SK-N-SH (cell line): ENCODE measurements around the gene BCAR3. TPM values are rescaled to one million over a fixed set of nuclear protein-coding genes. Genes with fewer than 3 reads are reported as not detected.

Experiments
- CTCF ChIA-PET: fragments of 300-600, 350-600 bp; formaldehyde crosslinking; extraction: SDS; loops from one replicate; lab custom pipeline; 2021; lab: Yijun Ruan, JAX
- POLR2A ChIA-PET: fragments of 350-600 bp; sonication (Branson Sonifier 250); formaldehyde crosslinking; extraction: SDS; loops from one replicate; lab custom pipeline; 2020; ENCODE audit warnings: antibody characterized with exemption, inconsistent platforms; lab: Yijun Ruan, JAX
- DNase-seq: peaks from one replicate; pipeline ENCODE4 v3.0.0; 2012
- H2AFZ ChIP-seq: fragments of 200-600 bp; sonication (generic); 2 replicates; pipeline ENCODE4 v1.8.1; 2016; ENCODE audit warnings: antibody characterized with exemption, mild to moderate bottlenecking, low read depth
- H3F3A ChIP-seq: fragments of 200-600 bp; sonication (generic); replicated peaks from 2 replicates; pipeline ENCODE3; 2016; ENCODE audit warnings: antibody characterized with exemption, mild to moderate bottlenecking; ENCODE audit not compliant: insufficient read depth
- H3K27ac ChIP-seq, 2 experiments: fragments of 200-500 bp in 1 of 2; fragments of 200-600 bp in 1 of 2; sonication (Bioruptor generic) in 1 of 2; sonication (generic), shearing (Covaris generic) in 1 of 2; 2 replicates each; pipeline versions ENCODE4 v1.5.1 to v1.6.1; 2014 to 2016; ENCODE audit warnings: low read depth in 2 of 2, inconsistent platforms in 1 of 2, low read length in 1 of 2, mild to moderate bottlenecking in 1 of 2, mixed read lengths in 1 of 2
- H3K27me3 ChIP-seq: fragments of 200-600 bp; sonication (generic), shearing (Covaris generic); 2 replicates; pipeline ENCODE4 v1.6.1; 2016; ENCODE audit warnings: mixed run types; ENCODE audit not compliant: insufficient read depth
- H3K36me3 ChIP-seq, 2 experiments: fragments of 200-500 bp in 1 of 2; fragments of 200-600 bp in 1 of 2; sonication (Bioruptor generic) in 1 of 2; sonication (generic) in 1 of 2; replicated peaks in 1 of 2; 2 replicates each; pipeline versions ENCODE3 to v1.5.1; 2014 to 2016; ENCODE audit warnings: low read length in 1 of 2, mild to moderate bottlenecking in 1 of 2; ENCODE audit not compliant: insufficient read depth in 2 of 2, control insufficient read depth in 1 of 2
- H3K4me1 ChIP-seq, 2 experiments: fragments of 200-500 bp in 1 of 2; fragments of 200-600 bp in 1 of 2; sonication (Bioruptor generic) in 1 of 2; sonication (generic), shearing (Covaris generic) in 1 of 2; 2 replicates each; pipeline versions ENCODE4 v1.5.1 to v1.6.1; 2014 to 2016; ENCODE audit warnings: low read depth in 1 of 2, low read length in 1 of 2, mixed run types in 1 of 2; ENCODE audit not compliant: insufficient read depth in 2 of 2, control insufficient read depth in 1 of 2
- H3K4me2 ChIP-seq: fragments of 200-600 bp; sonication (generic), shearing (Covaris generic); 2 replicates; pipeline ENCODE4 v1.6.1; 2017; ENCODE audit warnings: mixed run types
- H3K4me3 ChIP-seq, 2 experiments: fragments of 200-500 bp in 1 of 2; fragments of 200-600 bp in 1 of 2; sonication (Bioruptor generic) in 1 of 2; sonication (generic), shearing (Covaris generic) in 1 of 2; 2 replicates each; pipeline versions ENCODE4 v1.5.1 to v1.8.1; 2014 to 2016; ENCODE audit warnings: low read depth in 2 of 2, inconsistent platforms in 1 of 2, low read length in 1 of 2, mild to moderate bottlenecking in 1 of 2, mixed read lengths in 1 of 2, moderate library complexity in 1 of 2
- H3K79me2 ChIP-seq: fragments of 200-600 bp; sonication (generic); 2 replicates; pipeline ENCODE4 v1.8.1; 2017; ENCODE audit warnings: mild to moderate bottlenecking; ENCODE audit not compliant: insufficient read depth
- H3K9ac ChIP-seq: fragments of 200-600 bp; sonication (generic); 2 replicates; pipeline ENCODE4 v1.6.1; 2017; ENCODE audit warnings: mixed run types
- H3K9me2 ChIP-seq: fragments of 200-600 bp; sonication (generic); 2 replicates; pipeline ENCODE4 v1.6.1; 2017; ENCODE audit warnings: mixed run types
- H3K9me3 ChIP-seq: fragments of 200-600 bp; sonication (generic); 2 replicates; pipeline ENCODE4 v1.6.1; 2017; ENCODE audit warnings: mixed run types, mild to moderate bottlenecking, moderate library complexity
- H4K20me1 ChIP-seq: fragments of 200-600 bp; sonication (generic); 2 replicates; pipeline ENCODE4 v1.6.1; 2017; ENCODE audit warnings: mild to moderate bottlenecking, mixed run types; ENCODE audit not compliant: insufficient read depth
- ELF1 ChIP-seq: IDR thresholded peaks from 2 replicates; pipeline ENCODE4 v1.4.0; 2012
- EZH2phosphoT487 ChIP-seq: fragments of 200-600 bp; sonication (generic); IDR thresholded peaks from 2 replicates; pipeline ENCODE4 v1.6.1; 2017; ENCODE audit warnings: low read depth, mixed run types, mild to moderate bottlenecking, antibody characterized with exemption, moderate library complexity, borderline replicate concordance
- FOXJ3 ChIP-seq: sonication (generic); formaldehyde crosslinking; IDR thresholded peaks from 2 replicates; pipeline ENCODE4 v1.5.1; 2020; ENCODE audit warnings: mild to moderate bottlenecking, missing genetic modification reagents
- GATA2 ChIP-seq: sonication (generic); formaldehyde crosslinking; IDR thresholded peaks from 2 replicates; pipeline ENCODE4 v1.5.0; 2020; ENCODE audit warnings: mild to moderate bottlenecking, missing genetic modification reagents
- IRF3 ChIP-seq: fragments of 150-350 bp; IDR thresholded peaks from 2 replicates; pipeline ENCODE4 v1.6.1; 2016; ENCODE audit warnings: mild to moderate bottlenecking, low read depth, low read length
- MXI1 ChIP-seq: IDR thresholded peaks from 2 replicates; pipeline ENCODE4 v1.6.1; 2012; ENCODE audit warnings: mild to moderate bottlenecking, low read depth, low read length, improper control_type of control experiment
- NFIC ChIP-seq: IDR thresholded peaks from 2 replicates; pipeline ENCODE4 v1.4.0; 2012; ENCODE audit warnings: borderline replicate concordance
- NRF1 ChIP-seq: IDR thresholded peaks from 2 replicates; pipeline ENCODE4 v1.6.1; 2012; ENCODE audit warnings: low read depth, mild to moderate bottlenecking, low read length
- POLR2AphosphoS5 ChIP-seq: IDR thresholded peaks from 2 replicates; pipeline ENCODE4 v1.6.1; 2012; ENCODE audit warnings: low read depth, low read length
- RAD21 ChIP-seq: IDR thresholded peaks from 2 replicates; pipeline ENCODE4 v1.6.1; 2012; ENCODE audit warnings: mild to moderate bottlenecking, low read length
- RXRA ChIP-seq: IDR thresholded peaks from 2 replicates; pipeline ENCODE4 v1.4.0; 2012; ENCODE audit warnings: low read depth, mild to moderate bottlenecking, borderline replicate concordance
- SIN3A ChIP-seq: IDR thresholded peaks from 2 replicates; pipeline ENCODE4 v1.6.1; 2012; ENCODE audit warnings: low read depth, mild to moderate bottlenecking, low read length, moderate library complexity, borderline replicate concordance
- SMC3 ChIP-seq: IDR thresholded peaks from 2 replicates; pipeline ENCODE4 v1.6.1; 2012; ENCODE audit warnings: low read depth, low read length, improper control_type of control experiment
- USF2 ChIP-seq: fragments of 150-350 bp; IDR thresholded peaks from 2 replicates; pipeline ENCODE4 v1.6.1; 2017; ENCODE audit warnings: antibody characterized with exemption, low read length, low read depth, borderline replicate concordance
- YY1 ChIP-seq: IDR thresholded peaks from 2 replicates; pipeline ENCODE4 v1.4.0; 2012; ENCODE audit warnings: low read depth, mild to moderate bottlenecking
- WGBS: methylation state at CpG from one replicate; pipeline ENCODE4 v1.1.6; 2017; ENCODE audit warnings: low lambda C conversion rate; 5-methylcytosine and 5-hydroxymethylcytosine counted together
- polyA plus RNA-seq, 3 experiments: library from polyadenylated mRNA; depleted of rRNA; stranded (reverse); fragments of >200 nt; gene quantifications; 2 replicates each; pipeline ENCODE4 v1.2.3, GENCODE V29; 2012
- TF ChIP-seq, protein P1 (sequence below): IDR thresholded peaks from 2 replicates; pipeline ENCODE4 v1.4.0; 2012; ENCODE audit warnings: low read depth, borderline replicate concordance
- TF ChIP-seq, protein P2 (sequence below): IDR thresholded peaks from 2 replicates; pipeline ENCODE4 v1.4.0; 2012; ENCODE audit warnings: low read depth, borderline replicate concordance

BCAR3 gene
- polyA plus RNA-seq, 1 of the 3 experiments (the other 2 are of a cell fraction) = 58.4 TPM

DNA sequence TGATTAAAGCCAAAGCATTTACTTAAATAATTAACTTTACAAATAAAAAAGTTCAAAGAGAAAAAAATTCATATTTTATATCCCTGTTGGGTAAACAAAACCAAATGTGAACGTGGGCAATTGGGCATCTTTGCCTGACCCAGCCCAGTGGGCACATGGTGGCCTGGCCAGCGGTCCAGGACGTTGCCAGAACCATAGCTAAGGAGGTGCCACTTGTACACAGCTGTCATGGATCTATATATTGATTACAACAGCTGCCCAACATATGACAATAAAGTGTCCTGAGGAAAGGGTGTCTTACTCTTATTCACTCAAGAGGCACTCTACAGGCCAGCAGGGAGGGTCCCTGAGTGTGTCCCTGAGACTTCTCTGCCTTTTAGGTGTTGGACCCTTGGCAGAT, 78.5 kb downstream of the BCAR3 start:
- H3K36me3 ChIP-seq = peaks cover 0 to 21% of the 10 kb centered on the region in 2 experiments

More for the DNA sequence above, 78.5 kb downstream of the BCAR3 start:
- H3K4me1 ChIP-seq = peaks cover 32 to 59% of the 10 kb centered on the region in 2 experiments
- H3K27ac ChIP-seq = no peak overlapping the region; a peak in 1 of 4 replicates
- no peak for DNase-seq
- no peak overlapping the region for H3K4me2 ChIP-seq
- no peak overlapping the region for H3K4me3 ChIP-seq
- TF ChIP-seq NRF1 (no peak), YY1 (no peak), FOXJ3 (CRISPR knock-in tag) (no peak), IRF3 (no peak), GATA2 (CRISPR knock-in tag) (no peak), SIN3A (no peak), USF2 (no peak), RXRA (no peak), EZH2phosphoT487 (no peak), SMC3 (no peak), MXI1 (no peak), NFIC (no peak), ELF1 (no peak), RAD21 (no peak), POLR2AphosphoS5 (no peak)
- TF ChIP-seq, protein P1, sequence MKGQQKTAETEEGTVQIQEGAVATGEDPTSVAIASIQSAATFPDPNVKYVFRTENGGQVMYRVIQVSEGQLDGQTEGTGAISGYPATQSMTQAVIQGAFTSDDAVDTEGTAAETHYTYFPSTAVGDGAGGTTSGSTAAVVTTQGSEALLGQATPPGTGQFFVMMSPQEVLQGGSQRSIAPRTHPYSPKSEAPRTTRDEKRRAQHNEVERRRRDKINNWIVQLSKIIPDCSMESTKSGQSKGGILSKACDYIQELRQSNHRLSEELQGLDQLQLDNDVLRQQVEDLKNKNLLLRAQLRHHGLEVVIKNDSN = no peak
- TF ChIP-seq, protein P2, sequence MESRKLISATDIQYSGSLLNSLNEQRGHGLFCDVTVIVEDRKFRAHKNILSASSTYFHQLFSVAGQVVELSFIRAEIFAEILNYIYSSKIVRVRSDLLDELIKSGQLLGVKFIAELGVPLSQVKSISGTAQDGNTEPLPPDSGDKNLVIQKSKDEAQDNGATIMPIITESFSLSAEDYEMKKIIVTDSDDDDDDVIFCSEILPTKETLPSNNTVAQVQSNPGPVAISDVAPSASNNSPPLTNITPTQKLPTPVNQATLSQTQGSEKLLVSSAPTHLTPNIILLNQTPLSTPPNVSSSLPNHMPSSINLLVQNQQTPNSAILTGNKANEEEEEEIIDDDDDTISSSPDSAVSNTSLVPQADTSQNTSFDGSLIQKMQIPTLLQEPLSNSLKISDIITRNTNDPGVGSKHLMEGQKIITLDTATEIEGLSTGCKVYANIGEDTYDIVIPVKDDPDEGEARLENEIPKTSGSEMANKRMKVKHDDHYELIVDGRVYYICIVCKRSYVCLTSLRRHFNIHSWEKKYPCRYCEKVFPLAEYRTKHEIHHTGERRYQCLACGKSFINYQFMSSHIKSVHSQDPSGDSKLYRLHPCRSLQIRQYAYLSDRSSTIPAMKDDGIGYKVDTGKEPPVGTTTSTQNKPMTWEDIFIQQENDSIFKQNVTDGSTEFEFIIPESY = no peak
- H4K20me1 ChIP-seq = peaks cover 89% of the 10 kb centered on the region
- 96% methylated on average over 3 of the region's 3 CpGs for WGBS
- H3K9me2 ChIP-seq = no peaks in the 10 kb centered on the region
- H3F3A ChIP-seq = peaks cover 40% of the 10 kb centered on the region
- ChIA-PET POLR2A (no interaction called here), CTCF (interaction anchor here (0.6 kb wide), 1 partner anchor 80 kb away, joined by 3 read pairs; no protein-coding TSS in a partner anchor)
- no peak overlapping the region for H3K9ac ChIP-seq
- H3K79me2 ChIP-seq = peaks cover 98% of the 10 kb centered on the region
- H2AFZ ChIP-seq = no peak overlapping the region
- no peaks in the 10 kb centered on the region for H3K9me3 ChIP-seq
- no peaks in the 10 kb centered on the region for H3K27me3 ChIP-seq
